Stimulated activated CD4-positive, alpha-beta T cell treated with anti-CD3 and anti-CD28 coated beads, Interleukin-2, amount 100 ng/mL, for 4 hours (primary cell): ENCODE measurements around the gene STAT5B.
A peak's percentile ranks its signal among the peaks of the same experiment; 100 is the strongest.

Experiments
- DNase-seq: peaks from one replicate; pipeline ENCODE4 v3.0.0-alpha.2; 2020; ENCODE audit warnings: low read depth

The STAT5B gene

DNA sequence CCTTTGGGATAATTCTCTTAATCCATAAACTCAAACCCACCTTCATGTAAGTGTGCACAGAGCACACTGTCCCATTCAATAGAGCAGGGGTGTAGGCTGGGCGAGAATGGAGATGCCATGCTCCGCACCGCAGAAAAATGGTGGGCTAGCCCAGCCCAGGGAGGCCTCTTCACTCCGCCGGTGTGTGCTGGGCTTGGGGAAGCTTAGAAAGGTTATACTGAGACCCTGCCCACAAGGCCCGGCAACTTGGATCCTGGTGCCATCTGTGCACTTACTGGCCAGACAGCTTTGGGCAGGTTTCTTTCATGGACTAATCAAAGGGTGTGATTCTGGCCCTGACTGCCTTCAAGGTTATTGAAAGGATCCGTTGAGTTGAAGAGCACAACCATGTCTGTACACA is 8.4 kb upstream of the STAT5B start:
- no peak for DNase-seq

DNA sequence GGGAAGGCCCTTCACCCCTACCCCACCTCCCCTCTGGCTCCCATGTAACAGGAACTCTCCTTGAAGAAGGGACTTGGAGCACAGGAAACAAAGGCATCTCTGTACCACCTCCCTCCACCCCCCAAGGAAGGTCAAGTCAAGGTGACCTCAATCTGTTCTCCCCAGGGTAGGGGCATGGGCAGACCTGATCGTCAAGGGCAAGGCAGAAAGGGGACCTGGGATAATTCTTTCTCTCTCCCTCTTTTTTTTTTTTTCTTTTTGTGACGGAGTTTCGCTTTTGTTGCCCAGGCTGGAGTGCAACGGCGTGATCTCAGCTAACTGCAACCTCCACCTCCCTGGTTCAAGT is 7.8 kb upstream of the STAT5B start:
- no peak for DNase-seq

DNA sequence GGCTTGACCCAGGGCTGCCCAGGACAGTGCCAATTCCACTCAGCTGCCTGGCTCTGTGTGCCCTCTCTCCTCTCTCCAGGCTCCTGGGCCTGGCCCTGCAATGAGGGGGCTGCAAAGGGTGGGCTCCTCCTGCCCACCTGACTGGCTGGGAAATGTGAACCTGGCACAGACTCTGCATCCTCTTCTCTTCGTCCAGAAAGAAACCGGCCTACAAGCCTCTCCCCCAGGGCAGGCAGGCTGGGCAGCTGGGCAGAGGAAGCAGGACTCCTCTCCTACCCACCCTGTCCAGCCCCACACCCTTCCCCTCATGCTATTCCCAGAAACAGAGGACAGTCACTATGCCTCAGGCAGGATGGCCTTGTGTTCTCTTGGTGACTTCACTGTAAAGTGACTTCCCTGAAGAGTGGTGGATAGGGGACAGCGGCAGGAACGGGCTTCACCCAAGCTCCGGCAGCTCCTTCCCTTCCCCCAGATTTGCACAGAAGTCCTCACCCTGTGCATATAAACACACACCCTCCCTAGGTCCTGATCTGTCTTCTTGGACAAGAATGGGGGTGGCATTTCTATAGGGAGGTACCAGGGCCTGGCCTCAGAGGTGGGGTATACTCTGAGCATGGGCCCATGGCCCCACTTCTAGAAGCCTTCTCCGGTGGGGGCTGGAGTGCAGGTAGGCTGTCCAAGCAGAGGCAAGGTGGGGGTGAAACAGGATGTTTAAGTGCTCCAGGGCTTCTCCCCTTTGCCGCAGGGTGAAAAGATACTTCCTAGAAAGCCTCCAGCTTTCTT is 7.2 kb upstream of the STAT5B start:
- no peak for DNase-seq

DNA sequence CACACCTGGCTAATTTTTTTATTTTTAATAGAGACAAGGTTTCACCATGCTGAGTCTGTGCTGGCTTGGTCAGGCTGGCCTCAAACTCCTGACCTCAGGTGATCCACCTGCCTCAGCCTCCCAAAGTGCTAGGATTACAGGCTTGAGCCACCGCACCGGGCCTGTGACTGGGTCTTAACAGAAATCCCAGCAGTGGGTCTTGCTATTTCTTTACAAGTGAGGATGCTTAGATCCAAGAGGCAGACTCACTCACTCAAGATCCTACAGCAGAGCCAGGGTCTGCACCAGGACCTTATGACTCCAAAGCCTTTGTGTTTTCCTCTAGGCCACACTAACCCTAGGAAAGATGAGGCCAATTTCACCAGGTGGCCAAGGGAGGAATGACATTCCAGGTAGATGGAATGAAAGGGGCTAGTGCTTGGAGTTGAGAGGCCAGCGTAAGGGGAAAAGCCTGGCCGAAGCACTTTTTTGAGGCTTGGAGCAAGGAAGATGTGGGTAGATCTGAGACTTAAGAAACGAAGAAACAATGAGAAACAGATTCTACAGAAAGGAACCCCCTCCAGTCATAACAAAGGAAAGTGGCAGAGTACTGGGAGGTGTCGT is 6.4 kb upstream of the STAT5B start:
- no peak for DNase-seq

DNA sequence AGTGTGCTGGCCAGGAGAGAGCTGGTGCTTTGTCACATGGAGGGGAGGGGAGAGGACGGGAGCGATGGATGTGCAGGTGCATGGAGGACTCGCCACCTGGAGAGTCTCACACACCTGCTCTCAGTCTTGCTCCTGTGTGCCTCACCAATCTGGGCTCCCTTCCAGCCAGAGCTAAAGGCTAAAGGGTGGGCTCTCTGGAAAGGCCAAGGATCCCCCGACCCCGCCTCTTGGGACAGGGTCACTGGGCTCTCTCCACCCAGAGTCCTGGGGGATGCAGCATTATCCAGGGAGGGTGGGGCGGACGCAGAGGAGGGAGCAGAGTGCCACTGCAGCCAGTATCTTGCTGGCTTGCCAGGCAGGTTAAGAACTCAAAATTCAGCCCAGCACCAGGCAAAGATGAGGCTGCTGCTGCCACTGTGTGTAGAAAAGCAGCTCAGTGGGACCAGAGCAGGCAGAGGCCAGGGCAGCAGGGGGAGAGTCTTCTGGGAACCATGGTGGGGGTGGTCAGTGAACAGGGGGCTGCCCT is 5.4 kb upstream of the STAT5B start:
- DNase-seq: no peak

DNA sequence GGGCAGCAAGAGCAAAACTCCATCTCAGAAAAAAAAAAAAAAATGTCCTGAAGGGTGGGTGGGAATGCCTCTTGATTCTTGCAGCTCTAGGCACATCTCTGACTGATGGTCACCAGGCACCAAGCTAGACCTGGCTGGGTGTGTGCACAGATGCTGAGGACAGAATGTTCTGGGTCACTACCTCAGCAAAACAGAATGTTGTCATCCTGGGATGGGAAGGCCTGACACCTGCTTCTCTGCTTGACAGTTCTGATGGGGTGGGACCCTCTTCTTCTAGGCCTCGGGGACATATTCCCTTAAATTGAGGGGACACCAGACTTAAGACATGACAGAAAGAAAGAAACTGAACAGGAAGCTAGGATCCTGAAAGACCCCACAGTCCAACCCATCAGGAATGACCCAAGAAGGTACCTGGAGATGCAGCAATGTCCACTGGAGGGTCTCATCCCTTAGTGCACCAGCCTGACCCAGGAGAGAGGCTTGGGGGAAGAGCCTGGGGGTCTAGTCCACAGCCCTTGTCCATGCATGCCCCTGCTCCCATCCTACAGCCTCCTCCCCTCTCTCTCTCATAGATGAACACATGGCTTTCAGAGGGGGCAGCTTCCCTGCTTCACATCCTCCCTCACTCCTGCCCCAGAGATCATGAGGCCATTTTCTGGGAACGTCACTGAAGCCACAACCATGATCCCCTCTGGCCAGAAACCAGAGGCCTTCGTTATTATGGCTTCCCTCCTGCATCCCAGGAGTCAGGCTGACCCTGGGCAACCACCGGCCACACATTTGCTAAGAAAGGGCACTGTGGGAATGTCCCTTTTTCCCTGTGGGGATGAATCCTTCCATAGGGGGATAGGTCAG is 3.8 kb upstream of the STAT5B start:
- DNase-seq: no peak

DNA sequence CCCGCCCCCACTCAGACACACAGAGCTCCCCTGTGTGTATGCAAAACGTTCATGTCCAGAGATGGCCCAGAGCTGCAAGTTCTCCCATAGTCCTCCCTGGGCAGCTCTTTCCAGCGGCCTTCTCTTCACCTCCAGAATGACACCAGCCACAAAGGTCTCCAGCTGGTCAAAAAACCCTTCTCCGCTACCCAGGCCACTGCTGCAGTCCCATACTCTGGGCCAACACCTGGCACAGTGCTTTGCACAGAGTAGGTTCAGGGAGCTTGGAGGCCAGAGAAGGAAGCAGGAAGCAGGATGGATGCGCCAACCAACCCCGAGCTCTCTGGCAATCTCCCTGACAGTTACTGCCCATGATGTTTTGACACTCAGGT is 1.1 kb upstream of the STAT5B start:
- no peak for DNase-seq

DNA sequence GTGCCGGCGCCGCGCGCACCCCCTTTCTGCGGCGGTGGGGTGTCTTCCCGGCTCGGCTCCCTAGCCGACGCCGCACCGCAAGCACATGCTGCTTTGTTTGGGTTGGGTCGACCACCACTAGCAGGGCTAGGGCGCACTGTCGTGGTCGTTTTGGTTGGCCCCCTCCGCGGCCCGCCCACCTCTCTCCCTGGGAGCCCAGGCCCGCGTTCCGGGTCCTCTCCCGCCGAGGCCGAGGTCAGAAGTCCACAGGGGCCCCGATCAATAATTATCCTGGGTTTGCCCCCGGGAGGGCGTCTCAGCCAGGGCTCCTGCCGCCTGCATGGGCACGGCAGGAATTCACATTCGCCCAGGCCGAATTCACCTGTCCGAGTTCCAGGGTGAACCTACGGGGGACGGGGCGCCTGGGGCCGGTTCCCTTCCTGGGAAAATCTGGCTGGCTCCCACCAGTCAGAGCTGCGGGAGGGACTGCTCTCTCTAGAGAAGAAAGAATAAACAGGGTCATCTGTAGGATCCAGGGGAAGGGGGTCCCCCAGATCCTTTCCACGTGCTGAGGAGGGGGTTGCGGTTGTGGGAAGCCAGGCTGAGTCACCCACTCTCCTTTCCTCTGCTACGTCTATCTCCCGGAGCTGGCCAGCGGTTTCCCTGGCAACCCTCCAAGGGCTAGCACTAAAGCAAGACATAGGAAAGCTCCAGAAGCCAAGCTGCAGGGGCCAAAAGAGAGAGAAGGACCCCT is 584 bp upstream of the STAT5B start:
- DNase-seq: peak; percentile 16

DNA sequence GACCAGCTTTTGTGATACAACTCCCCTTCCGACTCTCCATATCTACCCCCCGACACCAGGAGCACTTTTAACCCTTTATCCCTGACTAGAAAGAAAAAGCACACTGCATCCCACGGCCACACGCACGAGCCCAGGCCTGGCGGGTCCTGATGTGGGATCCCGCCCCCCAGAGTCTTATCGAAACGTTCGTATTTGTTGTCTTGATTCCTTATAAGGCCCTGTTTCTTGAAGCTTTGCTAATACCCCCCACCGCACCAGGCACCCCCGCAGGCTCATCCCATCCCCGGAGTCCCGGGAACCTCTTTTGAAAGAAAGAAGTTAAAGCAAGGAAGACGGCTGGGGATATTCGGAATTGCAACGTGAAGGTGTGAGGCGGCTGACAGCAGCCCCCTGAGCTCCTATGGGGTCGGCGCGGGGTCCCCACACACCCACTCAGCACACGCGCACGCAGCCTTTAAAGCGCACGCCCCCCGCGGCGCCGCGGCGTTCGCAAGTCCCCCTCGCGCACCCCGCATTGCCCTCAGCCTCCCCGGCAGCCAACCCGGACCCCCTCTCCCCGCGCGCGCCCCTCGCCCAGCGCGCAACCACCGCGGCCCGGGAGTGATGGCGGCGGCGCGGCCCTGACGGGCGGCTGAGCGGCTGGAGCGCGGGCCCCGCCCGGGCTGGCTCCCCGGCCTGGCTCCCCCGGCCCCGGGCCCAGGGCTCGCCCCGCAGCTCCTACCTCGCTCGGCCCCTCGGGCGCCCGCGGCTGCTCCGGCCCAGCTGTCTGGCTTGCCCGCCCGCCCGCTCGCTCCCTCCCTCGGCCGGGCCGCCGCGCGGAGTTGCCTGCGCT is 448 bp downstream of the STAT5B start:
- DNase-seq: peak; percentile 42

DNA sequence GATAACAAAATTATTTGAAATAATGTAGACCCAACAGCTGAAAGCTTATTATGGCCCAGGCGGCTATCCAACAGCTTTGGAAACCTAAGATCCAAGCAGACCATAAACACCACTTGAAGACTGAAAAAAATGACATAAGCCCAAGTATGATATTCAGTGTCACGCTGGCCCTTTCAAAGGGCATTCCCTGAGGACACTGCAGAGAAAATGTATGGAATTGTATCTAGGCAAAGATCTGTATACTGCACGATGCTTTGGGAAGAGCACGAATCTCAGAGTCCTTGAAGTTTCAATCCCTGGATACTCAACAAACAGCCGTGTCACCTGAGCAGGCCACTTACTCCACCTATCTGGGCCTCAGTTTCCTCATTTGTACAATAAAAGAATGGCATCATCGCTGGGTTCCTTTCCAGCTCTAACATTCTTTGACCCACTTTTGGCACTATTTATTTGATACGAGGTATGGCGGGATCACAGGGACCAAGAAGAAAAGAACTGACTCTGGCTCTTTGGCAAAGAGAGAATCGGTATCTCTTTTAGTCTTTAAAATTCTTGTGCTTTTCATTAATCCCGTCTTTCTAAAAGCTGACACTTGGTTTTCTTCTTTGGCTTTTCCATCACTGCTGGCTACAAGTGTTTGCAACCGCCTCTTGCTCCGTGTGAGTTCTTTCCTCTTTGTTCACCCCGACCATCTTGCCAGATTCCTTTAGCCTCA is 1.2 kb downstream of the STAT5B start:
- DNase-seq: no peak

DNA sequence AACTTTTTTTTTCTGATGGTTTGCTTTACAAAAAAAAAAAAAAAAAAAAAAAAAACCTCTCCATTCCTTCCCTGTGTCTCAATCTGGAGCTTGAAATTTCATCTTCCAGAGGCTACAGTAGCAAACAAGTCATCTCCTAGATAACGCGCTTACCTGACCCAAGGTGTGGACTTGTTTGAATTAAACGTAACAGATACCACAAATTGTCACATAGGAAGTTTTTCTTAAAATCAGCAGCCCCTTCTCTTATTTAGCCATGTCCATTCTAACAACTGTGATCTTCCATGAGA is 2.0 kb downstream of the STAT5B start:
- no peak for DNase-seq

DNA sequence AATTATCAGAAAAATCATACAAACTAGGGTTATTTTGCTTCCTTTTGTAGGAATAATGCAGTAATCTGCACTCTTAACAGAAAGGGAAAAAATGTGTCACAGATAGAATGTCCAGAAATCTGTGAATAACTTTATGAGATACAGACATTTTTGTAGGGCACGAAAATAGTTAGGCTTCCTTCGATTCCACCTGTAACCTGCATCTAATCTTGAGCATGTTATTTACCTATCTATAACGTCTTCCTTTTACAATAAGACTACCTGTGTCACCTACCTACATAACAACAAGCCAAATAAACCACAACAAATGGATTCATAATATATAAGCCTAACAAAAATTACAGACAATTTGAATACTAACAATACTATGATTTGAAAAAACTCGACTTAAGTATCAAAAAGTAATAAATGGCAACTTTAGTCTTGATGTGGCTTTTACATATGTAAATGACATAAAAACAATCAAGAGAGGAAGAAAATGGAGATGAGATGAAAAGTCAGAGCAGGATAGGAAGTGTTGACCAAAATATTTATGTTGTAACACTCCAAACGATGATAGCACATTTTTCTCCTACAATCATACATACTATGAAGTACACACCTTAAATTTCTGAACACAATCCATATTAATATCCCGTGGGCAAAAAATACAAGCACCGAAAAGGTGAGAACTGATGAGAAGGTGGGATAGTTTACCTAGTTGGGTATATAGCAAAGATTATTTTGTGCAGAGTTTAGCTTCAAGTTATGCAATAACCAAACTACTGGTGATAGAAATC is 2.5 kb downstream of the STAT5B start:
- DNase-seq: no peak

DNA sequence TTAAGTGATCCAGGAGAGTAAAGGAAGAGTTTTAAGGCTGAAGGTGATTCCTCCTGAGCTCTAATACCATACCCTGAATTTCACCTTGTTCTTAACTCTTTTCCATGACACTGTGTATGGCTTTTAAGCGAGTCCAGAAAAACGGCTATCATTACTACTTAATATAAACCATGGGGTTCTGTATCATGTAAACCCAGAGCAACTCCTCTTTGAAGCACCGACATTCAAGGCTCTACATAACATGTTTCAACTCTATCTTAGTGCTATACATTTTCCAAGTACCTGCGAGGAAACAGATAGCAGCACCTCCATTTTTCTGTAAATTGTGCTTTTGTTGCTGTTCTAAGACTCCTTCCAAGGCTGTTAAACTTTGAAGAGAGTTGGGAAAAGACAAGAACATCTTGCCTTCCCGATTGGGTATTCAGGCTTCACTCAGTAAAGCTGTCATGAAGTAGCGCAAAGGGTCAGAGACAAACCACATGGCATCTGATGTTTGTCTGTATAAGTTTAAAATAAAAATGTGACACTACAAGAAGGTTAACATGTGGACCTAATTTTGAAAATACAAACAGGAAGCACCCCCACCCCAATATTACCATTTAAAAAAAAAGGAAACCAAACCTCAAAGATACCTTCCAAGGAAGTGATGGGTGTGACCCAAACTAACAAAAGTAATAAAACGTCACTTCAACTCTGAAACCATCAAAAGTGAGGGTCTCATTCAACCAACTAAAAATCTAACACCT is 3.9 kb downstream of the STAT5B start:
- no peak for DNase-seq

DNA sequence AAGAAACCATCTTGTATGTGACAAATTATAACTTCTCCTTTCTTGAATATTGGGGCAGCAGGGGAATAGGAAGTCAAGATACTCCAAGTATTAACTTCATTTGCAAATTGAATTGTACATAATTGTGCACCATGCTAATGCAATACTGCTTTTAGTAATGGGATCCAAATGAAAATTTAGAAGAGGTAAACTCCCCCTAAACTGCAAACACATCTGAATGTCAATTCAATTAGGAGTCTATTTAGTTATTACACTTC is 4.5 kb downstream of the STAT5B start:
- DNase-seq: no peak

DNA sequence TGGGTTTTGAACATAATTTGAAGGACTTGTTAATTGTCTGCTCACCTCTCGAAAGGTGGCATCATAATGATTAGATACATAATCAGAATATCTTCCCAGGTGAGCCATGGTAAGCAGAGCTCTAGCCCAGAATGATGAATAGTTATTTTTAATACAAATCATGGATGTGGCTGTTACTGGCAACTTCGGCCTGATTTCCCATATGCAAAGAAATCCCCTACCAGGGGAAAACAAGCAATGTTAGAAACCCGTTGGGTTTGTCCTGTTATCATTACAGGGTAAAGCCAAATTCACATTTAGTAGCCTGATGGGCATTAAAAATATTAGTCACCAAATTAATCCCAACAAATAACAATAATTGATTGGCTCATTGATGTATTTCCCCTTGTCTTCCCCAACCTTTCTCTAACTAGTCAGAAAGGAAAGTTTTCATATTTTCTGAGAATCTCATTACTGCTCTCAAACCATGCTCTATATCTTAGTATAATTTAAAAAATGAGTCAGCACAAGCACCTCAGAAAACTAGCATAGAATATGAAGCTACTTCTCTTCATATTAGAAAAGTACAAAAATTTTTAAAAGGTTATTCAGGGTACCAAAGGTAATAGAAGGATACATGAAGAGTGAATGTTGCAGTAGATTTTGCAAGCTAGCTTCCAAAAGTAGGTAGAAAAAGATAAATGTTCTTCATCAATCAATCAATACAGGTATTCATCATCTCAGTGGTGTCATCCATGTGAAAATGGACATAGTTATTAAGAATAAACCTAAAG is 5.0 kb downstream of the STAT5B start:
- no peak for DNase-seq

DNA sequence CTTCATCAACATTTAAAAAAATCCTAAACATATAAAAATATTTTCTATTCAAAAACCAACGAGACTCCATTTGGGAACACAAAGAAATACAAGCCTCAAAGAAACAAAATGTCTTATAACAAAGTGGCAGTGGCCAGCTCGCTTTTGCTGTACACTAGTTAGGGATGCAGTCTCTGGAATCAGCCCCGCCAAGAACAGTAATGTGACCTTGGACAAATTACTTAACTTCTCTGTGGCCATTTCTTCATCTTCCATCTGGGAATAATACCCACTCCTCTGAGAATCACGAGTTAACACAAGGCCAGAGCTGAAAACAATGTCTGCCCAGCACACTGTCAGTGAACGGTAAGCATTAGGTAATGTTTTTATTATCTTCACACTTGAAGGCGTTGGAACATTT is 5.6 kb downstream of the STAT5B start:
- DNase-seq: no peak

DNA sequence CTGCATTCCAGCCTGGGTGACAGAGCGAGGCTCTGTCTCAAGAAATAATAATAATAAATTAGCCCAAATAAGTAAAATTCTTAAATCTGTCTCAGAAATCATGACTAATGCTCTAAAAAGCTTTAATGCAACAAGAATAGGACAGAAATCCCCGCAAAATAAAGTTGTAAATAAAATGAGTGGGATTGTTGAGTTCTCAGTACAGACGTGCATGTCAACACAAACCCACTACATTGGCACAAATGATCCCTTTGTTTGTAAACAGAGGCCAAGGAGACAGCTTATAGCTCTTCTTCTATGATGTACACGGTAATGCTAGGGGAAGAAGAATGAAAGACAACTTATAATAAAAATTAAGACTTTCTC is 6.0 kb downstream of the STAT5B start:
- DNase-seq: no peak

DNA sequence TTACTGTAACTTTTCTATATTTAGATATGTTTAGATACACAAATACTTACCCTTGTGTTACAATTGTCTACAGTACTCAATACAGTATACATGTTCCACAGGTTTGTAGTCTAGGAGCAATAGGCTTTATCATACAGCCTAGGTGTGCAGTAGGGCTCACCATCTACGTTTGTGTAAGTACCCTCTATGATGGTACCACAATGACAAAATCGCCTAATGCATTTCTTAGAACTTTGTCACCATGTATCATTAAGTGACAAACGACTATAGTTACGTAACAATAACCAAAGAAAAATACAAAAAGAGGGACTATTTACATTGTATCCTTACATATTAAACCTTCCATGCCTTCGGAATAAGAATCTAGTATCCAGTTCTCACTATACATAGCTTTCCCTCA is 8.0 kb downstream of the STAT5B start:
- DNase-seq: no peak
